HEK293 (cell line): ENCODE data around the gene PLEKHA1.

ENCODE experiments used
- RBAK ChIP-seq: fragments of 450-650 bp; formaldehyde crosslinking; IDR thresholded peaks from 2 replicates; pipeline ENCODE4 v1.5.1; 2016; ENCODE audit warnings: missing biosample characterization, missing genetic modification characterization
- ZNF121 ChIP-seq: fragments of 450-650 bp; formaldehyde crosslinking; IDR thresholded peaks from 2 replicates; pipeline ENCODE4 v1.5.1; 2016; ENCODE audit warnings: missing biosample characterization, missing genetic modification characterization
- ZNF175 ChIP-seq: fragments of 450-650 bp; formaldehyde crosslinking; IDR thresholded peaks from 2 replicates; pipeline ENCODE4 v1.5.1; 2016; ENCODE audit warnings: missing biosample characterization, missing genetic modification characterization
- ZNF335 ChIP-seq: fragments of 450-650 bp; formaldehyde crosslinking; conservative IDR thresholded peaks from 2 replicates; pipeline ENCODE4 v1.5.1; 2016; ENCODE audit warnings: missing biosample characterization, missing genetic modification characterization
- ZNF366 ChIP-seq: fragments of 450-650 bp; formaldehyde crosslinking; conservative IDR thresholded peaks from 2 replicates; pipeline ENCODE4 v1.5.1; 2016; ENCODE audit warnings: missing biosample characterization, missing genetic modification characterization
- ZNF423 ChIP-seq: fragments of 450-650 bp; formaldehyde crosslinking; IDR thresholded peaks from 2 replicates; pipeline ENCODE4 v1.5.1; 2016; ENCODE audit warnings: missing biosample characterization, missing genetic modification characterization
- ZNF521 ChIP-seq: fragments of 450-650 bp; formaldehyde crosslinking; IDR thresholded peaks from 2 replicates; pipeline ENCODE4 v1.5.1; 2017; ENCODE audit warnings: missing biosample characterization, mild to moderate bottlenecking, missing genetic modification characterization
- ZNF701 ChIP-seq: fragments of 450-650 bp; formaldehyde crosslinking; IDR thresholded peaks from 2 replicates; pipeline ENCODE4 v1.5.1; 2016; ENCODE audit warnings: missing biosample characterization, missing genetic modification characterization
- TF ChIP-seq, protein P1 (sequence below): fragments of 450-650 bp; formaldehyde crosslinking; IDR thresholded peaks from 2 replicates; pipeline ENCODE4 v1.5.1; 2016; ENCODE audit warnings: missing biosample characterization, missing genetic modification characterization
- TF ChIP-seq, protein P2 (sequence below): fragments of 450-650 bp; formaldehyde crosslinking; IDR thresholded peaks from 2 replicates; pipeline ENCODE4 v1.5.1; 2016; ENCODE audit warnings: missing biosample characterization, missing genetic modification characterization, borderline replicate concordance
- TF ChIP-seq, protein P3 (sequence below): fragments of 450-650 bp; formaldehyde crosslinking; IDR thresholded peaks from 2 replicates; pipeline ENCODE4 v1.5.1; 2016; ENCODE audit warnings: missing biosample characterization, missing genetic modification characterization

DNA sequence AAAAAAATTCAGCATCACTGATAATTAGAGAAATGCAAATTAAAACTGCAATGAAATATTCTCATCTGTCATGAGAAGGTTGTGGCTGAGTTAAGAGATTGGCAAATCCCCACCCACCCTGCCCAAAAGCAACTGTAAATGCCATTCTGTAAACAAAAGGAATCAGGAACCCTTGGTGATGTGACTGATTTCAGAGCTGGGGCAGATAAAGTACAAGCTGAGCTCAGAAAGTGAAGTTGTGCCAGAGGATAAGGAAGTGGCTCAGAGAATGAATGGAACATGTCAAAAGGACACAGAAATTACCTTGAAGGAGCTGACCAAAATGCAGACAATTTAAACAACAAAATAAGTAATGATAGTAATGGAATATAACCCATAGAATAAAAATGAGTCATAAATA lies 47.2 kb downstream of the PLEKHA1 start:
- TF ChIP-seq, protein P1, sequence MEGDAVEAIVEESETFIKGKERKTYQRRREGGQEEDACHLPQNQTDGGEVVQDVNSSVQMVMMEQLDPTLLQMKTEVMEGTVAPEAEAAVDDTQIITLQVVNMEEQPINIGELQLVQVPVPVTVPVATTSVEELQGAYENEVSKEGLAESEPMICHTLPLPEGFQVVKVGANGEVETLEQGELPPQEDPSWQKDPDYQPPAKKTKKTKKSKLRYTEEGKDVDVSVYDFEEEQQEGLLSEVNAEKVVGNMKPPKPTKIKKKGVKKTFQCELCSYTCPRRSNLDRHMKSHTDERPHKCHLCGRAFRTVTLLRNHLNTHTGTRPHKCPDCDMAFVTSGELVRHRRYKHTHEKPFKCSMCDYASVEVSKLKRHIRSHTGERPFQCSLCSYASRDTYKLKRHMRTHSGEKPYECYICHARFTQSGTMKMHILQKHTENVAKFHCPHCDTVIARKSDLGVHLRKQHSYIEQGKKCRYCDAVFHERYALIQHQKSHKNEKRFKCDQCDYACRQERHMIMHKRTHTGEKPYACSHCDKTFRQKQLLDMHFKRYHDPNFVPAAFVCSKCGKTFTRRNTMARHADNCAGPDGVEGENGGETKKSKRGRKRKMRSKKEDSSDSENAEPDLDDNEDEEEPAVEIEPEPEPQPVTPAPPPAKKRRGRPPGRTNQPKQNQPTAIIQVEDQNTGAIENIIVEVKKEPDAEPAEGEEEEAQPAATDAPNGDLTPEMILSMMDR (tag by site-specific recombination) = no peak
- TF ChIP-seq ZNF175 (tag by site-specific recombination) (no peak), ZNF366 (no peak), ZNF121 (no peak), ZNF701 (tag by site-specific recombination) (no peak), ZNF335 (tag by site-specific recombination) (no peak), RBAK (tag by site-specific recombination) (no peak), ZNF423 (tag by site-specific recombination) (no peak), ZNF521 (tag by site-specific recombination) (no peak)
- TF ChIP-seq, protein P2, sequence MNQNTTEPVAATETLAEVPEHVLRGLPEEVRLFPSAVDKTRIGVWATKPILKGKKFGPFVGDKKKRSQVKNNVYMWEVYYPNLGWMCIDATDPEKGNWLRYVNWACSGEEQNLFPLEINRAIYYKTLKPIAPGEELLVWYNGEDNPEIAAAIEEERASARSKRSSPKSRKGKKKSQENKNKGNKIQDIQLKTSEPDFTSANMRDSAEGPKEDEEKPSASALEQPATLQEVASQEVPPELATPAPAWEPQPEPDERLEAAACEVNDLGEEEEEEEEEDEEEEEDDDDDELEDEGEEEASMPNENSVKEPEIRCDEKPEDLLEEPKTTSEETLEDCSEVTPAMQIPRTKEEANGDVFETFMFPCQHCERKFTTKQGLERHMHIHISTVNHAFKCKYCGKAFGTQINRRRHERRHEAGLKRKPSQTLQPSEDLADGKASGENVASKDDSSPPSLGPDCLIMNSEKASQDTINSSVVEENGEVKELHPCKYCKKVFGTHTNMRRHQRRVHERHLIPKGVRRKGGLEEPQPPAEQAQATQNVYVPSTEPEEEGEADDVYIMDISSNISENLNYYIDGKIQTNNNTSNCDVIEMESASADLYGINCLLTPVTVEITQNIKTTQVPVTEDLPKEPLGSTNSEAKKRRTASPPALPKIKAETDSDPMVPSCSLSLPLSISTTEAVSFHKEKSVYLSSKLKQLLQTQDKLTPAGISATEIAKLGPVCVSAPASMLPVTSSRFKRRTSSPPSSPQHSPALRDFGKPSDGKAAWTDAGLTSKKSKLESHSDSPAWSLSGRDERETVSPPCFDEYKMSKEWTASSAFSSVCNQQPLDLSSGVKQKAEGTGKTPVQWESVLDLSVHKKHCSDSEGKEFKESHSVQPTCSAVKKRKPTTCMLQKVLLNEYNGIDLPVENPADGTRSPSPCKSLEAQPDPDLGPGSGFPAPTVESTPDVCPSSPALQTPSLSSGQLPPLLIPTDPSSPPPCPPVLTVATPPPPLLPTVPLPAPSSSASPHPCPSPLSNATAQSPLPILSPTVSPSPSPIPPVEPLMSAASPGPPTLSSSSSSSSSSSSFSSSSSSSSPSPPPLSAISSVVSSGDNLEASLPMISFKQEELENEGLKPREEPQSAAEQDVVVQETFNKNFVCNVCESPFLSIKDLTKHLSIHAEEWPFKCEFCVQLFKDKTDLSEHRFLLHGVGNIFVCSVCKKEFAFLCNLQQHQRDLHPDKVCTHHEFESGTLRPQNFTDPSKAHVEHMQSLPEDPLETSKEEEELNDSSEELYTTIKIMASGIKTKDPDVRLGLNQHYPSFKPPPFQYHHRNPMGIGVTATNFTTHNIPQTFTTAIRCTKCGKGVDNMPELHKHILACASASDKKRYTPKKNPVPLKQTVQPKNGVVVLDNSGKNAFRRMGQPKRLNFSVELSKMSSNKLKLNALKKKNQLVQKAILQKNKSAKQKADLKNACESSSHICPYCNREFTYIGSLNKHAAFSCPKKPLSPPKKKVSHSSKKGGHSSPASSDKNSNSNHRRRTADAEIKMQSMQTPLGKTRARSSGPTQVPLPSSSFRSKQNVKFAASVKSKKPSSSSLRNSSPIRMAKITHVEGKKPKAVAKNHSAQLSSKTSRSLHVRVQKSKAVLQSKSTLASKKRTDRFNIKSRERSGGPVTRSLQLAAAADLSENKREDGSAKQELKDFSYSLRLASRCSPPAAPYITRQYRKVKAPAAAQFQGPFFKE (tag by site-specific recombination) = no peak
- TF ChIP-seq, protein P3, sequence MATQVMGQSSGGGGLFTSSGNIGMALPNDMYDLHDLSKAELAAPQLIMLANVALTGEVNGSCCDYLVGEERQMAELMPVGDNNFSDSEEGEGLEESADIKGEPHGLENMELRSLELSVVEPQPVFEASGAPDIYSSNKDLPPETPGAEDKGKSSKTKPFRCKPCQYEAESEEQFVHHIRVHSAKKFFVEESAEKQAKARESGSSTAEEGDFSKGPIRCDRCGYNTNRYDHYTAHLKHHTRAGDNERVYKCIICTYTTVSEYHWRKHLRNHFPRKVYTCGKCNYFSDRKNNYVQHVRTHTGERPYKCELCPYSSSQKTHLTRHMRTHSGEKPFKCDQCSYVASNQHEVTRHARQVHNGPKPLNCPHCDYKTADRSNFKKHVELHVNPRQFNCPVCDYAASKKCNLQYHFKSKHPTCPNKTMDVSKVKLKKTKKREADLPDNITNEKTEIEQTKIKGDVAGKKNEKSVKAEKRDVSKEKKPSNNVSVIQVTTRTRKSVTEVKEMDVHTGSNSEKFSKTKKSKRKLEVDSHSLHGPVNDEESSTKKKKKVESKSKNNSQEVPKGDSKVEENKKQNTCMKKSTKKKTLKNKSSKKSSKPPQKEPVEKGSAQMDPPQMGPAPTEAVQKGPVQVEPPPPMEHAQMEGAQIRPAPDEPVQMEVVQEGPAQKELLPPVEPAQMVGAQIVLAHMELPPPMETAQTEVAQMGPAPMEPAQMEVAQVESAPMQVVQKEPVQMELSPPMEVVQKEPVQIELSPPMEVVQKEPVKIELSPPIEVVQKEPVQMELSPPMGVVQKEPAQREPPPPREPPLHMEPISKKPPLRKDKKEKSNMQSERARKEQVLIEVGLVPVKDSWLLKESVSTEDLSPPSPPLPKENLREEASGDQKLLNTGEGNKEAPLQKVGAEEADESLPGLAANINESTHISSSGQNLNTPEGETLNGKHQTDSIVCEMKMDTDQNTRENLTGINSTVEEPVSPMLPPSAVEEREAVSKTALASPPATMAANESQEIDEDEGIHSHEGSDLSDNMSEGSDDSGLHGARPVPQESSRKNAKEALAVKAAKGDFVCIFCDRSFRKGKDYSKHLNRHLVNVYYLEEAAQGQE = no peak
